ENCODE results near the gene CACNA2D1. TPM values are rescaled to one million over a fixed set of nuclear protein-coding genes. Genes with fewer than 3 reads are reported as not detected.

Gene CACNA2D1
- total RNA-seq, 2 donors from 2014 or later: 0.46 TPM; not detected in 1

DNA sequence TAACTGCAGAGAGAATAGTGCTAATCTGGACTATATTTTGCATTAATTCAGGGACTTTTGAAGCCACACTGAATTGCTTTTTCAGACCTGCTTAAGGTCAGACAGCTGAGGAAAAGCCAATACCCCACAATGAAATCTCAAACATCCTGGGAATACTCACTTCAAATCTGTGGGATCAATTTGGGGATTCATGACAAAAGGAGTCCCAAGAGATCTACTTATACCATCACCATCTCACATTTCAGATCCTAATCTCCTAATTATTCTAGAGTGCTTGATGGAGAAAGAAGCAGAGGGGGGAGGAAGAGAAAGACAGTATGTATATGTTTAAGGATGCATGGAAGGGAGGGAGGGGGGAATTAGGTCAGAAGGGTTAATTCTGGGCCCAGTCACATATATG is 202.2 kb downstream of the CACNA2D1 start:
- H3K4me3 Mint-ChIP-seq: no peak overlapping the region

DNA sequence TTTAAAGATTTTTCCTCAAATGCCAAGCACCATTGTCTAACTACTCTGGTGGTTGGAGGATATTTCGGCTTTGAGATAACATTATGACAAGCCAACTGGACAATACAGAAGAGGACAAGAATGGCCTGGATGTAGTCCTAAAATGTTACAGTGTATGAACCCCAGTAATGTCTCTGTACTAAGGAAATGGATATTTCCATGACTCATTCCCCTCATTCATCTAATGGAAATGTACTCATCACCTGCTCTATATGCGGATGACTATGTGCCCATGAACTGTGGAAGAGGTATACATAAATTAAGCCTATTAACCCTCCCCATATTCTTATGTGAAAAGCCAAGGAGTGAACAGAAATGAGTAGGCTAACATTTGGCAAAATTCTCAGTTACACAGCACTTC is 207.9 kb downstream of the CACNA2D1 start:
- ATAC-seq (replicated peaks in 1 of 2) (no peak), DNase-seq (no peak)
- Mint-ChIP-seq H3K4me1 (ENCODE audit: low read depth) (no peaks in the 10 kb centered on the region), H3K27me3 (ENCODE audit: low read depth) (no peaks in the 10 kb centered on the region), H3K4me3 (no peak overlapping the region), H3K36me3 (ENCODE audit: insufficient read depth in 2 of 2) (no peaks in the 10 kb centered on the region), H3K9me3 (no peaks in the 10 kb centered on the region), H3K27ac (no peak overlapping the region)

More for the DNA sequence above, 202.2 kb downstream of the CACNA2D1 start:
- H3K36me3 Mint-ChIP-seq (ENCODE audit: insufficient read depth in 2 of 2): no peaks in the 10 kb centered on the region
- H3K27me3 Mint-ChIP-seq (ENCODE audit: low read depth): no peaks in the 10 kb centered on the region
- DNase-seq (no peak), ATAC-seq (replicated peaks in 1 of 2) (no peak)
- no peaks in the 10 kb centered on the region for H3K9me3 Mint-ChIP-seq
- no peak overlapping the region for H3K27ac Mint-ChIP-seq
- no peaks in the 10 kb centered on the region for H3K4me1 Mint-ChIP-seq (ENCODE audit: low read depth)

DNA sequence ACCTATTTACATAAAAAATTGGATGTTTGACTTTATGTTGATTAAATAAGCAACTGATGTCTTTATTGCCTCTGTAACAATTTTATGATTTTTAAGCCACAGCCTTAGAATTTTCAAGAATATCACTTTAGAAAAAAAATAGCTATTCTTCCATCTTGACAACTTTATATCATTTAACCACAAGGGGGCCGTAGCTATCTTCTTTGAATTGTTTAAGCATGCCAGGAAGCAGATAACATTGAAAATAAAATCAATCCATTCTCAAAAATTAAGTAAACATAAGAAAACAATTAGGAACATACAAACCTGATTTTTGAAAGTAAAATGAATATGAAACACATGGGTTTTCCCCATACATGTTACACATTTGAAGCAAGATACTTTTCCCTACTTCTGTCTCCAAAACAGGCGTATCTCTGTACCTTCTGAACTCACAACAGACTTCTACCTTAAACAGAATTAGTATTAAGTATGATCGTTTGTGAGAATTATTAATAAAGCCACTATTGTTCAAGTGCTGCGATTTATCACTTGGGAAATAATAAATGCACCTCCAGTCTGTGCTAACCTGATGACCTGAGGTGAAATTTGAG is 209.0 kb downstream of the CACNA2D1 start:
- H3K4me3 Mint-ChIP-seq: no peak overlapping the region
- H3K27ac Mint-ChIP-seq: no peak overlapping the region
- no peaks in the 10 kb centered on the region for H3K27me3 Mint-ChIP-seq (ENCODE audit: low read depth)
- DNase-seq (no peak), ATAC-seq (replicated peaks in 1 of 2) (no peak)
- no peaks in the 10 kb centered on the region for H3K4me1 Mint-ChIP-seq (ENCODE audit: low read depth)
- no peaks in the 10 kb centered on the region for H3K36me3 Mint-ChIP-seq (ENCODE audit: insufficient read depth in 2 of 2)
- H3K9me3 Mint-ChIP-seq: no peaks in the 10 kb centered on the region

DNA sequence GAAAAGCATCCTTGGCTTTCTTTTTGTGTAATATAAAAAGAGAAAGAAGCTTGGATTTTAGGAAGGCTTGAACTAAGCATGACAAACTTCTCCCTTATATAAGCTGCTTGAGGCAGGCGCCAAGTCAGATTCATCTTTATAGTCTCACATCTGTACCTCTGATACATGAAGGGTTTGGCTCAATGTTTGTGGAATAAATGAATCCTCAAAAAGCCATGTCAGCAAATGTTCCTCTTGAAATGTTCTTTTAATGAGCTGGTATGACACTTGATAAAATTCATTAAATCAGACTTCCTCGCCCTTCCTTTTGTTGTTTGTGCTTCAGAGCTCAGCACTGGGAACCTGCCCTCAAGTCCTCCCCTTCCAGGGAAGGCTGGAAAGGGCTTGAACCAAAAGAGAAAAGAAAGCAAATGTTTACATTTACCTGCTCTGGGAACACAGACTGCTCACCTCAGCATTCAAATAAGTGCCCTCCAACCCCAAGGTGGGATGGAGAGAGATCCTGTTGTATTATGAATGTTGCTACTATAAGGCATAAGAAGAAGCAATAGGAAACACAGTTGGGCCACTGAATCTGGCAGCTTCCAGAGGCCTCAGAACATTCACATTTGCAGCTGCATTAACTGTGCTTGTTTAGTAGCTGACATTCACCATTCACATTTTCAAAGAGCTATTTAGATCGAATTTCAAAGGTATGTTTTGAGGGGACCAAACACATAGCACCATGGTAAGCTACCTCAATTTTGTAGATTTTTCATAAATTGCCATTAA is 212.6 kb downstream of the CACNA2D1 start:
- Mint-ChIP-seq H3K4me3 (no peak overlapping the region), H3K27ac (no peak overlapping the region), H3K4me1 (ENCODE audit: low read depth) (no peaks in the 10 kb centered on the region), H3K36me3 (ENCODE audit: insufficient read depth in 2 of 2) (no peaks in the 10 kb centered on the region), H3K9me3 (no peaks in the 10 kb centered on the region), H3K27me3 (ENCODE audit: low read depth) (no peaks in the 10 kb centered on the region)
- DNase-seq (no peak), ATAC-seq (replicated peaks in 1 of 2) (no peak)

DNA sequence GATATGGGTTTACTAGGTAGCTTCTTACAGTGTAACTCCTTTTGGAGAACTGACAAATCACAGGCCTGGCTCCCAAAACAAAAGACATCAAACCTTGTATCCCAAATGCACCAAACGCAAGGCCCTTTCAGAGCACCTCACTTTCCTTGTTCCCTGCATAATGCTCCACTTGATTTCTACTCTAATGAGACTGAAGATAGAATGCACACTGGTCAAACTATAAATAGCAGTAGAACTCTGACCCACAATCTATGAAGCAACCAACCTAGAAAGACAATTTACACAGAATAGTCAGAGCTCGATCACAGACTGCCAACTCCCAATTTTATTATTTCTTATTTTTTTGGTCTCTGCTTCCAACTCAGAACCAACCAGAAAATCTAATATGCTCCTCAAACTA is 214.4 kb downstream of the CACNA2D1 start:
- DNase-seq (no peak), ATAC-seq (replicated peaks in 1 of 2) (no peak)
- Mint-ChIP-seq H3K4me1 (ENCODE audit: low read depth) (no peaks in the 10 kb centered on the region), H3K36me3 (ENCODE audit: insufficient read depth in 2 of 2) (no peaks in the 10 kb centered on the region), H3K27me3 (ENCODE audit: low read depth) (no peaks in the 10 kb centered on the region), H3K27ac (no peak overlapping the region), H3K9me3 (no peaks in the 10 kb centered on the region), H3K4me3 (no peak overlapping the region)

DNA sequence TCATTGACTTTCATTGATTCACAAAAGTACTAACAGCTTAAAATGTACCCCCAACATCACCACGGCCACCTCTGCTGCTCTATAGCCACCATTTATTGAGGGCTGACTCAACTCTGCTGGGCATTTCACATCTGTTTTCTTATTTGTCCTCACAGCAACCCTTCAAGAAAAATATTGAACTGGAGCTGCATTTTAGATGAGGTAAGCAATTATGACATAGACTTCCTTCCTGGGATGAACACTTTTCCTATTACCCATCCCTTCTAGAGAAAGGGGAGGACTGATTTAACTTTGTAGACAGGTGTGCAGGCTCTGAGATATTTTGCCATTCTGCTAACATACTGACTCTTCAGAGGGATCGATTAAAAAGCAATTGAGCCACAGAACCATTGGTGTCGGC is 217.4 kb downstream of the CACNA2D1 start:
- no peaks in the 10 kb centered on the region for H3K36me3 Mint-ChIP-seq (ENCODE audit: insufficient read depth in 2 of 2)
- no peaks in the 10 kb centered on the region for H3K9me3 Mint-ChIP-seq
- DNase-seq (no peak), ATAC-seq (replicated peaks in 1 of 2) (no peak)
- no peak overlapping the region for H3K4me3 Mint-ChIP-seq
- H3K4me1 Mint-ChIP-seq (ENCODE audit: low read depth): no peaks in the 10 kb centered on the region
- H3K27ac Mint-ChIP-seq: no peak overlapping the region
- no peaks in the 10 kb centered on the region for H3K27me3 Mint-ChIP-seq (ENCODE audit: low read depth)

DNA sequence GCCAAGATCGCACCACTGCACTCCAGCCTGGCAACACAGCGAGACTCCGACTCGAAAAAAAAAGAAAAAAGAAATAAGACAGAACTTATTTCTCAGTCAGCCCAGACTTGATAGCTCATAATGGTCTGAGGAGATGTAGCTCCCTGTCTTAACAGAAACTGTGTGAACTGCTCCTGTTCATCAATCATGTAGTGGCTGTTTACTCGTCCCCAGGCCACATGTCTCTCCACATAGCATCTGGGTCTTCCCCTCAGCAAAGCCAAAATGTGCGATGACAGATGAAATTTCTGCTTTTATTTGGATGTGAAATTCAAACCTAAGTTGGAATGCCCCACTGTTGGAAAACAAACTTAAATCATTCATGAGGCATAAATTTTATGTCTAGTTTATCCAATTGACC is 219.0 kb downstream of the CACNA2D1 start:
- Mint-ChIP-seq H3K27me3 (ENCODE audit: low read depth) (no peaks in the 10 kb centered on the region), H3K27ac (no peak overlapping the region), H3K4me3 (no peak overlapping the region), H3K9me3 (no peaks in the 10 kb centered on the region), H3K4me1 (ENCODE audit: low read depth) (no peaks in the 10 kb centered on the region), H3K36me3 (ENCODE audit: insufficient read depth in 2 of 2) (no peaks in the 10 kb centered on the region)
- ATAC-seq (replicated peaks in 1 of 2) (no peak), DNase-seq (no peak)

DNA sequence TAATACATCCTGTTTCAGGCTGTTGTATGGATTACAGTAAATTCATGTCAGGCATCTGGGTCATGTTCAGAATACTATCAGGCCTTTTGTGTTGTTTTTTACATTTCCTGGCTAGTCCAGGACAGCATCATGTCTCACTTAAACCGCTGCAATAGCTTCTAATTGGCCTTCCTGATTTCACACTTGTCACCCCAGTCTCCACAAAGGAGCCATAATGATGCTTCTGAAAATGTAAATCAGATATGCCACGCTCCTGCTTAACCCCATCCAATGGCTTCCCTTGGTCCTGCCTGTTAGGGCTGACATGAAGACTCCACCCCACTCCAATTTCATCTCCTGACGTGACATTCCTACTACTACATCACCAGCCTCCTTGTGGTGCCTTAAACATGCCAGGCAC is 220.0 kb downstream of the CACNA2D1 start:
- H3K4me3 Mint-ChIP-seq: no peak overlapping the region
- no peaks in the 10 kb centered on the region for H3K27me3 Mint-ChIP-seq (ENCODE audit: low read depth)
- no peak for DNase-seq
- no peaks in the 10 kb centered on the region for H3K36me3 Mint-ChIP-seq (ENCODE audit: insufficient read depth in 2 of 2)
- no peaks in the 10 kb centered on the region for H3K9me3 Mint-ChIP-seq
- no peaks in the 10 kb centered on the region for H3K4me1 Mint-ChIP-seq (ENCODE audit: low read depth)
- ATAC-seq (replicated peaks in 1 of 2): no peak
- no peak overlapping the region for H3K27ac Mint-ChIP-seq

DNA sequence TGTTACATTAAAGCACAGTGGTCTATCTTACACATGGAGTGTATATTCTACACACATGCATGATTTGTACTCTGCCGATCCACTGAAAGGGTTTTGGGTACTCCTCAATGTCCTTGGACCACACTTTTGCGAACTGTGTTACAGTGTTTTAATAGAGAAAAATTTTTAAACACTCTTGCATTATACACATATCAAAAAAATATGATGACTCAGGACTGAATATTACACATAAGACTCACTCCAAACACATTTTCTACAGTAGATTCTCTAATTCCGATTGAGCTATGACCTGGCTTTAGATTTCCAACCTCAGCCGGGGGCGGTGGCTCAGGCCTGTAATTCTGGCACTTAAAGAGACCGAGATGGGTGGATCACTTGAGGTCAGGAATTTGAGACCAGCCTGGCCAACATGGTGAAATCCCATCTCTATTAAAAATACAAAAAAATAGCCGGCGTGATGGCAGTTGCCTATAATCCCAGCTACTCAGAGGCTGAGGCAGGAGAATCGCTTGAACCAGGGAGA is 222.4 kb downstream of the CACNA2D1 start:
- no peak for ATAC-seq (replicated peaks in 1 of 2)
- Mint-ChIP-seq H3K4me3 (no peak overlapping the region), H3K9me3 (no peaks in the 10 kb centered on the region), H3K4me1 (ENCODE audit: low read depth) (no peaks in the 10 kb centered on the region), H3K27me3 (ENCODE audit: low read depth) (no peaks in the 10 kb centered on the region), H3K36me3 (ENCODE audit: insufficient read depth in 2 of 2) (no peaks in the 10 kb centered on the region), H3K27ac (no peak overlapping the region)
- no peak for DNase-seq

DNA sequence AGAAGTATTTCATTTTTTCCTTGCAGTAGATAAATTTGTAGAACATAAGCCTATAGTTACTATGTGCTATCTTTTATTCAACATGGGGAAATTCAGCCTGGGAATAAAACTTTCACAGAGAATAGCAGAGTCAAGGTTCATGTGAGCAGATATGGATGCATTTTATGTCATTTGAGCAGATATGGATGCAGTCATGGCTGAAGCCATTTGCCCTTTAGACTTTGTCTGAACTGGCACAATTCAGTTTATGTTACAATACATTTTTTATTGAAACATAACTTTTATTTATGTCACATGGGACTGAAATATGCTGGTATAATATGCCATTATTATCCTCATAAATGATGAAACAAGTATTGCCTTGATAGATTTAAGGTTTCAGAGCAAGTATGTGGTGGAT is 231.1 kb downstream of the CACNA2D1 start:
- ATAC-seq (replicated peaks in 1 of 2) (no peak), DNase-seq (no peak)
- Mint-ChIP-seq H3K9me3 (peaks cover 1 to 3% of the 10 kb centered on the region in 2 donors), H3K27me3 (ENCODE audit: low read depth) (no peaks in the 10 kb centered on the region), H3K4me3 (no peak overlapping the region), H3K27ac (no peak overlapping the region), H3K4me1 (ENCODE audit: low read depth) (no peaks in the 10 kb centered on the region), H3K36me3 (ENCODE audit: insufficient read depth in 2 of 2) (no peaks in the 10 kb centered on the region)

DNA sequence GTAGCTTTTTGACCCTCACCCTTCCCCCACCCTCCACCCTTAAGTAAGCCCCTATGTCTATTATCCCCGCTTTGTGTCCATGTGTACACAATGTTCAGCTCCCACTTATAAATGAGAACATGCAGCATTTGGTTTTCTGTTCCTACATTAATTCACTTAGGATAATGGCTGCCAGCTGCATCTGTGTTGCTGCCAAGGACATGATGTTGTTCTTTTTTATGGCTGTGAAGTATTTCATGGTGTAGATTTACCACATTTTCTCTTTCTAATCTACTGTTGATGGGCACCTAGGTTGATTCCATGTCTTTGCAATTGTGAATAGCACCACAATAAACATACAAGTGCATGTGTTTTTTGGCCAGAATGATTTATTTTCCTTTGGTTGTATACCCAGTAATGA is 232.2 kb downstream of the CACNA2D1 start:
- peaks cover 1 to 3% of the 10 kb centered on the region in 2 donors for H3K9me3 Mint-ChIP-seq
- DNase-seq (no peak), ATAC-seq (replicated peaks in 1 of 2) (no peak)
- no peaks in the 10 kb centered on the region for H3K27me3 Mint-ChIP-seq (ENCODE audit: low read depth)
- no peak overlapping the region for H3K4me3 Mint-ChIP-seq
- no peaks in the 10 kb centered on the region for H3K4me1 Mint-ChIP-seq (ENCODE audit: low read depth)
- no peaks in the 10 kb centered on the region for H3K36me3 Mint-ChIP-seq (ENCODE audit: insufficient read depth in 2 of 2)
- no peak overlapping the region for H3K27ac Mint-ChIP-seq

DNA sequence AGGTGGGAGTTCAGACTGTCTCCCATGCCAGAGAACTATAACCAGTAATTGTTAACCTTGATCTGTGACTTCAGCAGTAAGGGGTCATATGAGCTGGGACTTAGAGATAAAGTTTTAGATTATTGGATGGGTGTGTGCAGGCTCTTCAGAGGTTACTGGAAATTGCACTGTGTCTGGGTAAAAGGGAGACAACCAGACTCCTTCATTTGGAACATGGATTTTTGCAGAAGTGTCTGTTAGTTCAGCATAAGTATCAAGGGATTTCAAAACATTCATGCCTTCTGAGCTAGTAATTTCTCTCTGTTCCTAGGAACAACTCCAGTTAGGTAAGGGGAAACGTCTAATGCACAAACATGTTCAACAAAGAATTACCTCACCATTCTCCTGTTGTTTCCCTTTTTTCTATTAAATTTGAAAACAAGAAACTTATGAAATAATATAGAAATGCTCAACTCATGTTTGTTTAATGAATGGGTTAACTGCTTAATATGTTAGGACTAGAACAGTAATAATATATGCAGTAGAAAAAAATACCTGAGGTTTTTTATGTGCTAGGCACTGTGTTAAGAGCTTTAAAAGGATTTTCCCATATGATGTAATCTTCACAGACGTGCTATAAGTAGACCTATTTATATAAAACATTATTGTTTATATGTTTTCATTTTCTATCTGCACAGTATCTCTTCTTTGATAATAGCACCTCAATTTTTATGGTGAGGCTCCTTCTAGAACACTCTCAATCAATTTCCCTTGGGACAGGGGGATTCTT is 233.0 kb downstream of the CACNA2D1 start:
- Mint-ChIP-seq H3K27me3 (ENCODE audit: low read depth) (no peaks in the 10 kb centered on the region), H3K4me3 (no peak overlapping the region), H3K4me1 (ENCODE audit: low read depth) (no peaks in the 10 kb centered on the region), H3K27ac (no peak overlapping the region), H3K9me3 (peaks cover 1 to 3% of the 10 kb centered on the region in 2 donors), H3K36me3 (ENCODE audit: insufficient read depth in 2 of 2) (no peaks in the 10 kb centered on the region)
- ATAC-seq (replicated peaks in 1 of 2) (no peak), DNase-seq (no peak)

DNA sequence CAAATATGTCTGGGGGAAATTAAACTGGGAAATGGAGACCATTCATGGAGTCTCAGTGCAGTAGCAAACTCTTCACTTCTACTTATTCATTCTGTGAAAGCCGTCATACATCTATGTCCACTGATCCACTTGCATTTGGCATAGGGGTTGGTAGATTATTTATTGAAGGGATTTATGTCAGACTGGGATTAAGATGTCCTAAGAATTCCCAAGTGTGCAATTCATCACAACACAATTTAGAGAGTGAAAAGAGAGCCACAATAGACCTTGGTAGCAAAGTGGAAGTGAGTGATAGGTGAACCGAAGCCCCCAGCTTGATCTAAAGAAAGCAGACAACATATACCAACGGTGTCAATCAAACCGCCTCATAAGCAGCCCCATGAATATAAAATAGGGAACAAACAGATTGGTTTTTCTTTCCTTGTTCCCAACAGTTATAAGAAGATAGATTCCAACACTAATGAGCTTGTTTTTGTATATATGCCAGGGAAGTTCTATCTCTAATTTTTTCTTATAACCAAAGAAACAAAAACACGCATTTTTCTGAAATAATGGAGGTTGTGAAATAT is 234.3 kb downstream of the CACNA2D1 start:
- Mint-ChIP-seq H3K27ac (no peak overlapping the region), H3K9me3 (peaks cover 0 to 1% of the 10 kb centered on the region in 2 donors), H3K27me3 (ENCODE audit: low read depth) (no peaks in the 10 kb centered on the region), H3K4me1 (ENCODE audit: low read depth) (no peaks in the 10 kb centered on the region), H3K4me3 (no peak overlapping the region), H3K36me3 (ENCODE audit: insufficient read depth in 2 of 2) (no peaks in the 10 kb centered on the region)
- no peak for DNase-seq
- ATAC-seq (replicated peaks in 1 of 2): no peak
